Central memory CD8-positive, alpha-beta T cell (primary cell): ENCODE results near the gene ATG4C.

Experiments
- ATAC-seq: fragments of 150-1000 bp; cut with Tn5 transposase; replicated peaks from 2 replicates; pipeline ENCODE4 v1.10.0; 2022; ENCODE audit warnings: mild to moderate bottlenecking, moderate FRiP score, moderate number of reproducible peaks; ENCODE audit not compliant: poor library complexity, severe bottlenecking; ENCODE audit errors: extremely low read depth
- DNase-seq, 2 donors: peaks; one replicate each; pipeline ENCODE4 v3.0.0; 2021; ENCODE audit warnings: low spot score in 2 of 2
- H3K27ac Mint-ChIP-seq: one replicate; pipeline ENCODE4 v1.8.0; 2022; ENCODE audit warnings: low read depth, mild to moderate bottlenecking, moderate library complexity, mixed read lengths
- H3K27me3 Mint-ChIP-seq: one replicate; pipeline ENCODE4 v1.8.0; 2022; ENCODE audit warnings: mixed read lengths
- H3K36me3 Mint-ChIP-seq: one replicate; pipeline ENCODE4 v1.8.0; 2022; ENCODE audit warnings: mild to moderate bottlenecking, moderate library complexity, mixed read lengths; ENCODE audit not compliant: insufficient read depth
- H3K4me1 Mint-ChIP-seq: one replicate; pipeline ENCODE4 v1.8.0; 2022; ENCODE audit warnings: mixed read lengths
- H3K4me3 Mint-ChIP-seq: one replicate; pipeline ENCODE4 v1.8.0; 2022; ENCODE audit warnings: mild to moderate bottlenecking, moderate library complexity, mixed read lengths
- H3K9me3 Mint-ChIP-seq: one replicate; pipeline ENCODE4 v1.8.0; 2022; ENCODE audit warnings: mixed read lengths

The ATG4C gene

GRCh38 chr1:62876535-62876934 is 92.6 kb downstream of the ATG4C start:
- Mint-ChIP-seq H3K27me3 (peaks cover 47% of the 10 kb centered on the region), H3K27ac (no peak overlapping the region)

GRCh38 chr1:62877579-62877978 is 93.6 kb downstream of the ATG4C start:
- ATAC-seq: no peak
- Mint-ChIP-seq H3K27ac (no peak overlapping the region), H3K9me3 (no peaks in the 10 kb centered on the region), H3K27me3 (peaks cover 42% of the 10 kb centered on the region), H3K4me1 (no peaks in the 10 kb centered on the region), H3K4me3 (no peak overlapping the region), H3K36me3 (no peaks in the 10 kb centered on the region)
- no peak for DNase-seq

More at GRCh38 chr1:62876535-62876934, 92.6 kb downstream of the ATG4C start:
- Mint-ChIP-seq H3K36me3 (no peaks in the 10 kb centered on the region), H3K4me1 (no peaks in the 10 kb centered on the region), H3K4me3 (no peak overlapping the region), H3K9me3 (no peaks in the 10 kb centered on the region)
- DNase-seq: no peak
- no peak for ATAC-seq

- H3K4me1 Mint-ChIP-seq: no peaks in the 10 kb centered on the region
- H3K9me3 Mint-ChIP-seq: no peaks in the 10 kb centered on the region
Measured at GRCh38 chr1:62879962-62880361, 96.0 kb downstream of the ATG4C start.

GRCh38 chr1:62882201-62883104 is 98.5 kb downstream of the ATG4C start:
- Mint-ChIP-seq H3K36me3 (no peaks in the 10 kb centered on the region), H3K9me3 (no peaks in the 10 kb centered on the region), H3K4me1 (no peaks in the 10 kb centered on the region), H3K27ac (no peak overlapping the region), H3K4me3 (no peak overlapping the region), H3K27me3 (peaks cover 47% of the 10 kb centered on the region)
- no peak for ATAC-seq
- no peak for DNase-seq

More at GRCh38 chr1:62879962-62880361, 96.0 kb downstream of the ATG4C start:
- DNase-seq (no peak), ATAC-seq (no peak)
- Mint-ChIP-seq H3K36me3 (no peaks in the 10 kb centered on the region), H3K4me3 (no peak overlapping the region), H3K27ac (no peak overlapping the region), H3K27me3 (peaks cover 28% of the 10 kb centered on the region)

GRCh38 chr1:62884156-62884740 is 100.3 kb downstream of the ATG4C start:
- peaks cover 43% of the 10 kb centered on the region for H3K27me3 Mint-ChIP-seq
- no peaks in the 10 kb centered on the region for H3K36me3 Mint-ChIP-seq
- no peak overlapping the region for H3K4me3 Mint-ChIP-seq
- ATAC-seq (no peak), DNase-seq (no peak)
- H3K27ac Mint-ChIP-seq: no peak overlapping the region
- no peaks in the 10 kb centered on the region for H3K4me1 Mint-ChIP-seq
- no peaks in the 10 kb centered on the region for H3K9me3 Mint-ChIP-seq

- Mint-ChIP-seq H3K4me1 (no peaks in the 10 kb centered on the region), H3K27ac (no peak overlapping the region), H3K36me3 (peaks cover 2% of the 10 kb centered on the region), H3K27me3 (peaks cover 48% of the 10 kb centered on the region), H3K4me3 (no peak overlapping the region), H3K9me3 (no peaks in the 10 kb centered on the region)
- no peak for DNase-seq
- no peak for ATAC-seq
Measured at GRCh38 chr1:62887799-62888507, 104.0 kb downstream of the ATG4C start.

- Mint-ChIP-seq H3K36me3 (peaks cover 2% of the 10 kb centered on the region), H3K4me1 (no peaks in the 10 kb centered on the region), H3K27ac (no peak overlapping the region), H3K27me3 (peaks cover 36% of the 10 kb centered on the region), H3K9me3 (no peaks in the 10 kb centered on the region), H3K4me3 (no peak overlapping the region)
- no peak for ATAC-seq
- no peak for DNase-seq
Measured at GRCh38 chr1:62891956-62892562, 108.1 kb downstream of the ATG4C start.

GRCh38 chr1:62897788-62898187 is 113.9 kb downstream of the ATG4C start:
- ATAC-seq (no peak), DNase-seq (no peak)
- Mint-ChIP-seq H3K9me3 (no peaks in the 10 kb centered on the region), H3K36me3 (peaks cover 1% of the 10 kb centered on the region), H3K27ac (no peak overlapping the region), H3K4me3 (no peak overlapping the region), H3K27me3 (peaks cover 13% of the 10 kb centered on the region), H3K4me1 (no peaks in the 10 kb centered on the region)

- ATAC-seq: no peak
- H3K36me3 Mint-ChIP-seq: peaks cover 1% of the 10 kb centered on the region
Measured at GRCh38 chr1:62900566-62900965, 116.6 kb downstream of the ATG4C start.

GRCh38 chr1:62901650-62902049 is 117.7 kb downstream of the ATG4C start:
- H3K27me3 Mint-ChIP-seq: no peaks in the 10 kb centered on the region
- no peaks in the 10 kb centered on the region for H3K9me3 Mint-ChIP-seq
- no peak for ATAC-seq
- DNase-seq: no peak
- peaks cover 1% of the 10 kb centered on the region for H3K36me3 Mint-ChIP-seq
- no peak overlapping the region for H3K27ac Mint-ChIP-seq
- no peaks in the 10 kb centered on the region for H3K4me1 Mint-ChIP-seq
- no peak overlapping the region for H3K4me3 Mint-ChIP-seq

More at GRCh38 chr1:62900566-62900965, 116.6 kb downstream of the ATG4C start:
- no peak for DNase-seq
- Mint-ChIP-seq H3K4me3 (no peak overlapping the region), H3K27me3 (peaks cover 5% of the 10 kb centered on the region), H3K4me1 (no peaks in the 10 kb centered on the region), H3K9me3 (no peaks in the 10 kb centered on the region), H3K27ac (no peak overlapping the region)

- DNase-seq (no peak), ATAC-seq (no peak)
- H3K4me1 Mint-ChIP-seq: no peaks in the 10 kb centered on the region
- H3K4me3 Mint-ChIP-seq: no peak overlapping the region
- H3K9me3 Mint-ChIP-seq: no peaks in the 10 kb centered on the region
- H3K36me3 Mint-ChIP-seq: peaks cover 1% of the 10 kb centered on the region
- H3K27me3 Mint-ChIP-seq: no peaks in the 10 kb centered on the region
- H3K27ac Mint-ChIP-seq: no peak overlapping the region
Measured at GRCh38 chr1:62903522-62903921, 119.6 kb downstream of the ATG4C start.
